Fibroblast of lung (primary cell): Measurements from ENCODE around the gene CPNE4. TPM values are rescaled to one million over a fixed set of nuclear protein-coding genes. Genes with fewer than 3 reads are reported as not detected.

Source experiments
- DNase-seq, 2 donors: peaks; one replicate each; pipeline versions ENCODE4 v3.0.0 to v3.0.0-alpha.2; 2010; ENCODE audit warnings: low read depth in 2 of 2
- H2AFZ ChIP-seq: 2 replicates; pipeline ENCODE4 v1.5.1; 2012; ENCODE audit warnings: low read length, control low read depth, inconsistent platforms
- H3K27ac ChIP-seq: 2 replicates; pipeline ENCODE4 v1.5.1; 2011; ENCODE audit warnings: low read length, control low read depth; ENCODE audit not compliant: insufficient read depth
- H3K27me3 ChIP-seq: 2 replicates; pipeline ENCODE4 v1.5.1; 2011; ENCODE audit warnings: mild to moderate bottlenecking, low read length; ENCODE audit not compliant: control insufficient read depth, insufficient read depth
- H3K36me3 ChIP-seq: 2 replicates; pipeline ENCODE4 v1.5.1; 2011; ENCODE audit warnings: low read length; ENCODE audit not compliant: control insufficient read depth, insufficient read depth
- H3K4me1 ChIP-seq: 2 replicates; pipeline ENCODE4 v1.5.1; 2011; ENCODE audit warnings: low read length; ENCODE audit not compliant: control insufficient read depth, insufficient read depth; ENCODE audit errors: extremely low read depth
- H3K4me2 ChIP-seq: 2 replicates; pipeline ENCODE4 v1.5.1; 2011; ENCODE audit warnings: low read length, control low read depth; ENCODE audit not compliant: insufficient read depth; ENCODE audit errors: extremely low read depth
- H3K4me3 ChIP-seq, 4 experiments: fragments of 200-600 bp in 1 of 4; sonication (generic) in 1 of 4; replicated peaks in 1 of 4; 2 replicates each; pipeline ENCODE4 v1.5.1; 2011 to 2016; ENCODE audit warnings: low read length in 4 of 4, low read depth in 3 of 4, mild to moderate bottlenecking in 3 of 4, control low read depth in 2 of 4, inconsistent platforms in 1 of 4, mixed read lengths in 1 of 4; ENCODE audit not compliant: insufficient read depth in 1 of 4; ENCODE audit errors: control extremely low read depth in 1 of 4
- H3K79me2 ChIP-seq: 2 replicates; pipeline ENCODE4 v1.5.1; 2012; ENCODE audit warnings: mild to moderate bottlenecking, low read length, inconsistent platforms; ENCODE audit not compliant: control insufficient read depth, insufficient read depth
- H3K9ac ChIP-seq: 2 replicates; pipeline ENCODE4 v1.5.1; 2011; ENCODE audit warnings: mild to moderate bottlenecking, low read length, control low read depth; ENCODE audit not compliant: insufficient read depth
- H3K9me3 ChIP-seq: 2 replicates; pipeline ENCODE4 v1.5.1; 2012; ENCODE audit warnings: low read depth, low read length; ENCODE audit not compliant: control insufficient read depth, insufficient read depth
- H4K20me1 ChIP-seq: 2 replicates; pipeline ENCODE4 v1.5.1; 2011; ENCODE audit warnings: low read length; ENCODE audit not compliant: control insufficient read depth, insufficient read depth; ENCODE audit errors: extremely low read depth
- CTCF ChIP-seq, 2 donors: IDR thresholded peaks in 1 of 2; conservative IDR thresholded peaks in 1 of 2; 1 replicate in 1 of 2; 2 replicates in 1 of 2; pipeline ENCODE4 v1.5.1; 2011 to 2012; ENCODE audit warnings: low read length in 2 of 2, control low read depth in 1 of 2, inconsistent platforms in 1 of 2, low read depth in 1 of 2, mild to moderate bottlenecking in 1 of 2
- EZH2 ChIP-seq: IDR thresholded peaks from 2 replicates; pipeline ENCODE4 v1.5.1; 2012; ENCODE audit warnings: low read length, control low read depth, mild to moderate bottlenecking; ENCODE audit errors: missing control alignments
- polyA plus RNA-seq, 2 donors: library from polyadenylated mRNA; depleted of rRNA in 1 of 2; stranded (reverse) in 1 of 2; unstranded in 1 of 2; fragments of >200 nt; gene quantifications; 2 replicates each; pipeline ENCODE4 v1.2.1, GENCODE V29; 2011 to 2012; ENCODE audit warnings: missing spikeins in 1 of 2
- total RNA-seq: library from RNA; depleted of rRNA; stranded (reverse); fragments of >200 nt; gene quantifications from 2 replicates; pipeline ENCODE4 v1.2.1, GENCODE V29; 2014

The CPNE4 gene
- total and polyA plus RNA-seq, 2 donors (not counting 1 experiment from before 2014, with no cell fraction given): 0.17 TPM; not detected in 1

- Histone ChIP-seq H3K9me3 (no peaks in the 10 kb centered on the region), H3K27ac (no peak overlapping the region), H3K4me3 (no peak overlapping the region), H3K27me3 (no peaks in the 10 kb centered on the region), H3K36me3 (no peaks in the 10 kb centered on the region), H3K4me2 (no peak overlapping the region), H2AFZ (no peak overlapping the region), H4K20me1 (no peaks in the 10 kb centered on the region), H3K4me1 (no peaks in the 10 kb centered on the region), H3K9ac (no peak overlapping the region), H3K79me2 (no peaks in the 10 kb centered on the region)
- DNase-seq: no peak
- TF ChIP-seq EZH2 (no peak), CTCF (conservative IDR thresholded peaks at IDR 0.05 in 1 of 2, IDR thresholded peaks at IDR 0.05 in 1 of 2; ENCODE audit: low read depth in 1 of 2, low read length in 2 of 2) (no peak)
Observed at GRCh38 chr3:131803113-131803512, 231.7 kb downstream of the CPNE4 start.

- TF ChIP-seq EZH2 (no peak), CTCF (conservative IDR thresholded peaks at IDR 0.05 in 1 of 2, IDR thresholded peaks at IDR 0.05 in 1 of 2; ENCODE audit: low read depth in 1 of 2, low read length in 2 of 2) (no peak)
- H3K4me3 ChIP-seq: no peak overlapping the region
- H2AFZ ChIP-seq: no peak overlapping the region
- H4K20me1 ChIP-seq: no peaks in the 10 kb centered on the region
- no peaks in the 10 kb centered on the region for H3K27me3 ChIP-seq
- H3K79me2 ChIP-seq: no peaks in the 10 kb centered on the region
- no peak overlapping the region for H3K4me2 ChIP-seq
- H3K9me3 ChIP-seq: no peaks in the 10 kb centered on the region
- no peak for DNase-seq
- no peaks in the 10 kb centered on the region for H3K4me1 ChIP-seq
- no peak overlapping the region for H3K27ac ChIP-seq
- no peak overlapping the region for H3K9ac ChIP-seq
- no peaks in the 10 kb centered on the region for H3K36me3 ChIP-seq
Observed at GRCh38 chr3:131802029-131802428, 232.8 kb downstream of the CPNE4 start.

- Histone ChIP-seq H4K20me1 (no peaks in the 10 kb centered on the region), H3K36me3 (no peaks in the 10 kb centered on the region), H3K9me3 (no peaks in the 10 kb centered on the region), H2AFZ (no peak overlapping the region), H3K9ac (no peak overlapping the region), H3K27me3 (no peaks in the 10 kb centered on the region), H3K79me2 (no peaks in the 10 kb centered on the region), H3K27ac (no peak overlapping the region), H3K4me3 (no peak overlapping the region), H3K4me2 (no peak overlapping the region), H3K4me1 (no peaks in the 10 kb centered on the region)
- no peak for DNase-seq
- TF ChIP-seq CTCF (conservative IDR thresholded peaks at IDR 0.05 in 1 of 2, IDR thresholded peaks at IDR 0.05 in 1 of 2; ENCODE audit: low read depth in 1 of 2, low read length in 2 of 2) (no peak), EZH2 (no peak)
Observed at GRCh38 chr3:131801566-131801965, 233.2 kb downstream of the CPNE4 start.
